HL-60 (cell line): ENCODE results near the gene NFASC.

ENCODE experiments used
- DNase-seq, 2 experiments: peaks; one replicate each; pipeline ENCODE4 v3.0.0-alpha.2; 2010 to 2020; ENCODE audit warnings: low read depth in 1 of 2, low spot score in 1 of 2
- H3K27ac ChIP-seq: fragments of 250-450 bp; sonication (Bioruptor Pico); replicated peaks from 2 replicates; pipeline ENCODE4 v1.5.1; 2020; ENCODE audit warnings: mild to moderate bottlenecking, moderate library complexity
- H3K27me3 ChIP-seq: fragments of 250-450 bp; sonication (Bioruptor Pico); 2 replicates; pipeline ENCODE4 v1.5.1; 2021; ENCODE audit warnings: mild to moderate bottlenecking, moderate library complexity; ENCODE audit not compliant: insufficient read depth, poor library complexity, severe bottlenecking
- H3K4me3 ChIP-seq: replicated peaks from 2 replicates; pipeline ENCODE4 v1.5.1; 2011; ENCODE audit warnings: mild to moderate bottlenecking, control low read depth, low read length; ENCODE audit not compliant: insufficient read depth
- CTCF ChIP-seq: IDR thresholded peaks from one replicate; pipeline ENCODE4 v1.5.1; 2011; ENCODE audit warnings: low read length, control low read depth, inconsistent platforms; ENCODE audit not compliant: insufficient read depth
- GABPA ChIP-seq: IDR thresholded peaks from 2 replicates; pipeline ENCODE4 v1.6.1; 2012; ENCODE audit warnings: low read depth
- POLR2AphosphoS5 ChIP-seq: IDR thresholded peaks from 2 replicates; pipeline ENCODE4 v1.6.1; 2012; ENCODE audit warnings: low read depth
- REST ChIP-seq: IDR thresholded peaks from 2 replicates; pipeline ENCODE4 v1.6.1; 2012; ENCODE audit warnings: low read depth; ENCODE audit not compliant: insufficient replicate concordance
- SPI1 ChIP-seq: IDR thresholded peaks from 2 replicates; pipeline ENCODE4 v1.6.1; 2012; ENCODE audit warnings: low read depth, mild to moderate bottlenecking, borderline replicate concordance

The NFASC gene

GRCh38 chr1:204842369-204842768 lies 28.3 kb upstream of the NFASC start:
- TF ChIP-seq GABPA (no peak), POLR2AphosphoS5 (no peak), CTCF (no peak)
- DNase-seq: no peak
- H3K27me3 ChIP-seq: no peaks in the 10 kb centered on the region
- no peak overlapping the region for H3K4me3 ChIP-seq
- H3K27ac ChIP-seq: no peak overlapping the region

DNA sequence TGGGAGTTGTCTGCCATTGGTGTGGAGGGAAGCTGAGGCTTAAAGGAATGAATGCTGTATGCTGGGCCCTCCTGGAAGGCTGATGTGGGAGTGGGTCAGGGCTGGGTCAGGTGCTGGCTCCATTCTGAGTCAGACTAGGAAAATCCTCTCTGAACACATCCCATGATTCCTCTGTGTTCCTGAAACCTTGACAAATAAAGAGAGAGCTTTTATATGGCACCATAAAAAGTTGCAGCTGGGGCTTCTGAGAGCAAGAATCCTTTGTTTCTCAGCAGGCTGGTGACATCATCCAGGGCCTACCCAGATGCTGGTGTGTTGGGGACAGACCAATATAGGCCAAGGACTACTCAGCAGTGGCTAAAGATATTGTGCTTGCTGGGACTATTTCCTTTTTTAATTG lies 27.8 kb upstream of the NFASC start:
- H3K27ac ChIP-seq: no peak overlapping the region
- no peak overlapping the region for H3K4me3 ChIP-seq
- no peak for DNase-seq
- H3K27me3 ChIP-seq: no peaks in the 10 kb centered on the region
- TF ChIP-seq GABPA: no peak
- no peak for TF ChIP-seq SPI1
- no peak for TF ChIP-seq CTCF
- TF ChIP-seq POLR2AphosphoS5: no peak
- TF ChIP-seq REST: no peak

- Histone ChIP-seq H3K4me3 (no peak overlapping the region), H3K27ac (no peak overlapping the region), H3K27me3 (no peaks in the 10 kb centered on the region)
- DNase-seq: no peak
- TF ChIP-seq CTCF (no peak), POLR2AphosphoS5 (no peak), GABPA (no peak), REST (no peak), SPI1 (no peak)
Measured at GRCh38 chr1:204846546-204846945, 24.1 kb upstream of the NFASC start.

GRCh38 chr1:204848579-204848978 lies 22.1 kb upstream of the NFASC start:
- TF ChIP-seq SPI1: no peak
- TF ChIP-seq REST: no peak
- TF ChIP-seq CTCF: no peak
- no peak for TF ChIP-seq POLR2AphosphoS5
- no peak for TF ChIP-seq GABPA
- H3K27ac ChIP-seq: no peak overlapping the region
- no peak overlapping the region for H3K4me3 ChIP-seq
- no peak for DNase-seq
- no peaks in the 10 kb centered on the region for H3K27me3 ChIP-seq
